MM.1S (cell line): ENCODE results near the gene GCNT3.
A peak's percentile ranks its signal among the peaks of the same experiment; 100 is the strongest.

Experiments
- DNase-seq: peaks from one replicate; pipeline ENCODE4 v3.0.0-alpha.2; 2015
- H2AFZ ChIP-seq: fragments of 300-600 bp; sonication (generic); 2 replicates; pipeline ENCODE4 v1.6.0; 2016; ENCODE audit warnings: antibody characterized with exemption, low read length
- H3F3A ChIP-seq: fragments of 300-600 bp; sonication (generic); 2 replicates; pipeline ENCODE4 v1.6.1; 2016; ENCODE audit warnings: mild to moderate bottlenecking, antibody characterized with exemption, low read length, moderate library complexity, mixed read lengths; ENCODE audit not compliant: insufficient read depth
- H3K27ac ChIP-seq: fragments of 300-600 bp; sonication (generic); 2 replicates; pipeline ENCODE4 v1.5.1; 2016; ENCODE audit warnings: mild to moderate bottlenecking, low read length
- H3K27me3 ChIP-seq: fragments of 300-600 bp; sonication (generic); replicated peaks from 2 replicates; pipeline ENCODE4 v1.6.0; 2016; ENCODE audit warnings: low read length; ENCODE audit not compliant: insufficient read depth
- H3K36me3 ChIP-seq: fragments of 300-600 bp; sonication (generic); replicated peaks from 2 replicates; pipeline ENCODE4 v1.6.1; 2016; ENCODE audit warnings: mild to moderate bottlenecking, low read length, mixed read lengths; ENCODE audit not compliant: insufficient read depth
- H3K4me1 ChIP-seq: fragments of 300-600 bp; sonication (generic); 2 replicates; pipeline ENCODE4 v1.6.1; 2016; ENCODE audit warnings: low read length, mixed read lengths
- H3K4me2 ChIP-seq: fragments of 300-600 bp; sonication (generic); 2 replicates; pipeline ENCODE4 v1.6.0; 2016; ENCODE audit warnings: low read depth, low read length
- H3K4me3 ChIP-seq: fragments of 300-600 bp; sonication (generic); 2 replicates; pipeline ENCODE4 v1.5.1; 2016; ENCODE audit warnings: low read length, mixed read lengths
- H3K79me2 ChIP-seq: fragments of 300-600 bp; sonication (generic); 2 replicates; pipeline ENCODE4 v1.6.1; 2016; ENCODE audit warnings: mixed run types, low read length, mixed read lengths
- H3K9ac ChIP-seq: fragments of 300-600 bp; sonication (generic); 2 replicates; pipeline ENCODE4 v1.6.1; 2016; ENCODE audit warnings: low read length, mixed read lengths
- H3K9me2 ChIP-seq: fragments of 300-600 bp; sonication (generic); replicated peaks from 2 replicates; pipeline ENCODE4 v1.6.1; 2016; ENCODE audit warnings: mild to moderate bottlenecking, low read length, mixed read lengths; ENCODE audit not compliant: insufficient read depth
- H3K9me3 ChIP-seq: fragments of 300-600 bp; sonication (generic); replicated peaks from 2 replicates; pipeline ENCODE4 v1.6.1; 2016; ENCODE audit warnings: mild to moderate bottlenecking, low read length, mixed read lengths; ENCODE audit not compliant: insufficient read depth
- H4K20me1 ChIP-seq: fragments of 300-600 bp; sonication (generic); 2 replicates; pipeline ENCODE4 v1.6.1; 2016; ENCODE audit warnings: mild to moderate bottlenecking, low read length, moderate library complexity, mixed read lengths; ENCODE audit not compliant: insufficient read depth
- EZH2 ChIP-seq: fragments of 300-600 bp; sonication (generic); optimal IDR thresholded peaks from 2 replicates; pipeline ENCODE3; 2017; ENCODE audit warnings: low read depth, mild to moderate bottlenecking, antibody characterized with exemption, low read length, mixed read lengths
- EZH2phosphoT487 ChIP-seq: fragments of 300-600 bp; sonication (generic); IDR thresholded peaks from 2 replicates; pipeline ENCODE4 v1.6.1; 2018; ENCODE audit warnings: antibody characterized with exemption, low read length
- TF ChIP-seq, protein P1 (sequence below): fragments of 300-600 bp; sonication (generic); IDR thresholded peaks from 2 replicates; pipeline ENCODE4 v1.5.1; 2016; ENCODE audit warnings: antibody characterized with exemption, low read length, mixed read lengths

Gene GCNT3

DNA sequence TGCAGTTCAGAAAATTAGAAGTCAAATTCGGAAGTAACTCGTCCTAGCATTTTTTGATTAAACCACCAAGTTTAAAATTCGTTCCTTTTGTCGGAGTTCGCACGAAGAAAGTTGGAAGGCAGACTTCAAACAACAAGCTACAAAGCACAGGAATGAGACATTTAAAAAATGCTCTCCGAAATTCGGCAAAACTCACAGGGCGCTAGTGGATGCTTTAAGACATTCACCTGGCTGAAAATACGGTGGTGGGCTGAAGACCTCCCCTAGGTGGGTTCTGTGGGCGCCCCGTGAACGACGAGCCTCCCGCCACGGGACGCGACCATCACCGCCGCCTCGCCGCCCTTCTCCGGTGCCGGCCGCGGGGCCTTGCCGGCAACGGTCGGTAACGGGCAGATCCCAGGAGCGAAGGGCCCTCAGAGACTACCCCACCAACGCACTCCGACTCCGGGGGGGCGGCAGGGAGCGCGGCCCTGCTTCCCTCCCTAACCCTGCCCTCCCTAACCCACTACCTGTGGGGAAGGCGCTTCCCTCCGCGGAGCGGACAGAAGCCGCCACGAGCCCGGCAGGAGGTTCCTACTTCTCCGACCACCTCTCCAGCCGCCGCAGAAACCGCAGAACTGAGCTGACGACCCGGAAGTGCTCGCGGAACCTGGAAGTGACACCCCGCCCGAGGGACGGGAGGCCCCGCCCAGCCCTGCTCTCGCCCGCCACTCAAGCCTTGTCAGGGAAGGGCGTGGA is 45.5 kb downstream of the GCNT3 start, which contains the start of gene GTF2A2:
TSS of gene GTF2A2 (minus strand) at position 619 of the 738 bp plus-strand sequence. CDS start 5,238 bp downstream, outside the sequence.
- peaks cover 7% of the 10 kb centered on the region for H3K4me1 ChIP-seq
- H3K4me2 ChIP-seq = peak within 1 kb of the TSS; percentile 76
- H3K9ac ChIP-seq = peak within 1 kb of the TSS; percentile 85
- H3K9me3 ChIP-seq = no peaks in the 10 kb centered on the region
- H4K20me1 ChIP-seq = 0 out of 2 replicates have a peak, but pooled peaks cover 3% of the 10 kb centered on the region
- peaks cover 51% of the 10 kb centered on the region for H3K79me2 ChIP-seq
- H3K27ac ChIP-seq = peak within 1 kb of the TSS; percentile 49; the same call in 1 of the 2 replicates
- peak within 1 kb of the TSS; percentile 92 for H3K4me3 ChIP-seq
- TF ChIP-seq EZH2phosphoT487 = no peak
- TF ChIP-seq, protein P1, sequence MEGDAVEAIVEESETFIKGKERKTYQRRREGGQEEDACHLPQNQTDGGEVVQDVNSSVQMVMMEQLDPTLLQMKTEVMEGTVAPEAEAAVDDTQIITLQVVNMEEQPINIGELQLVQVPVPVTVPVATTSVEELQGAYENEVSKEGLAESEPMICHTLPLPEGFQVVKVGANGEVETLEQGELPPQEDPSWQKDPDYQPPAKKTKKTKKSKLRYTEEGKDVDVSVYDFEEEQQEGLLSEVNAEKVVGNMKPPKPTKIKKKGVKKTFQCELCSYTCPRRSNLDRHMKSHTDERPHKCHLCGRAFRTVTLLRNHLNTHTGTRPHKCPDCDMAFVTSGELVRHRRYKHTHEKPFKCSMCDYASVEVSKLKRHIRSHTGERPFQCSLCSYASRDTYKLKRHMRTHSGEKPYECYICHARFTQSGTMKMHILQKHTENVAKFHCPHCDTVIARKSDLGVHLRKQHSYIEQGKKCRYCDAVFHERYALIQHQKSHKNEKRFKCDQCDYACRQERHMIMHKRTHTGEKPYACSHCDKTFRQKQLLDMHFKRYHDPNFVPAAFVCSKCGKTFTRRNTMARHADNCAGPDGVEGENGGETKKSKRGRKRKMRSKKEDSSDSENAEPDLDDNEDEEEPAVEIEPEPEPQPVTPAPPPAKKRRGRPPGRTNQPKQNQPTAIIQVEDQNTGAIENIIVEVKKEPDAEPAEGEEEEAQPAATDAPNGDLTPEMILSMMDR = no peak
- TF ChIP-seq EZH2 = no peak
- peak within 1 kb of the TSS; percentile 75 for H2AFZ ChIP-seq
- no peaks in the 10 kb centered on the region for H3K27me3 ChIP-seq
- DNase-seq = peak; percentile 96
- H3K9me2 ChIP-seq = no peaks in the 10 kb centered on the region
- peaks cover 2% of the 10 kb centered on the region for H3F3A ChIP-seq
- no peaks in the 10 kb centered on the region; the same call in 1 of the 2 replicates for H3K36me3 ChIP-seq

DNA sequence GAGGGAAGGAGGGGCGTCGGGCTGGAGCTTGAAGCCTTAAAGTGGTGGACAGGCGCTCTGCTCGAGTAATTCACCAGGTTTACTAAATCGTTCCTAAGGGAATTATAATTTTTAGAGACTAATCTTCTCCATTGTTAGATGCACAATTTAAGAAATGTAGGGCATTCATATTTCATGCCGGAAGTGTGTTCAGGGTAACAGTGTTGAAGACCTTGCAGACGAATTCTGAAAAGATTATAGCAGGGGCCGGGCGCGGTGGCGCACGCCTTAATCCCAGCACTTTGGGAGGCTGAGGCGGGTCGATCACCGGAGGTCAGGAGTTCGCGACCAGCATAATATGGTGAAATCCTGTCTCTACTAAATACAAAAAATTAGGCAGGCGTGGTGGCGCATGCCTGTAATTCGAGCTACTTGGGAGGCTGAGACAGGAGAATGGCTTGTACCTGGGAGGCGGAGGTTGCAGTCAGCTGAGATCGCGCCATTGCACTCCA is 46.1 kb downstream of the GCNT3 start:
- H3K27me3 ChIP-seq = no peaks in the 10 kb centered on the region
- no peaks in the 10 kb centered on the region for H3K36me3 ChIP-seq
- H2AFZ ChIP-seq = no peak overlapping the region; the same call in 1 of the 2 replicates
- no peak overlapping the region for H3K9ac ChIP-seq
- H4K20me1 ChIP-seq = 0 out of 2 replicates have a peak, but pooled peaks cover 3% of the 10 kb centered on the region
- DNase-seq = no peak
- H3K9me3 ChIP-seq = no peaks in the 10 kb centered on the region
- TF ChIP-seq, protein P1 = no peak
- TF ChIP-seq EZH2phosphoT487 = no peak
- no peak for TF ChIP-seq EZH2
- peak overlapping the region; percentile 49; the same call in 1 of the 2 replicates for H3K4me2 ChIP-seq
- peaks cover 46% of the 10 kb centered on the region for H3K79me2 ChIP-seq
- H3K9me2 ChIP-seq = no peaks in the 10 kb centered on the region
- H3K27ac ChIP-seq = no peak overlapping the region
- peaks cover 7% of the 10 kb centered on the region for H3K4me1 ChIP-seq
- peaks cover 2% of the 10 kb centered on the region for H3F3A ChIP-seq
- H3K4me3 ChIP-seq = peak overlapping the region; percentile 92

DNA sequence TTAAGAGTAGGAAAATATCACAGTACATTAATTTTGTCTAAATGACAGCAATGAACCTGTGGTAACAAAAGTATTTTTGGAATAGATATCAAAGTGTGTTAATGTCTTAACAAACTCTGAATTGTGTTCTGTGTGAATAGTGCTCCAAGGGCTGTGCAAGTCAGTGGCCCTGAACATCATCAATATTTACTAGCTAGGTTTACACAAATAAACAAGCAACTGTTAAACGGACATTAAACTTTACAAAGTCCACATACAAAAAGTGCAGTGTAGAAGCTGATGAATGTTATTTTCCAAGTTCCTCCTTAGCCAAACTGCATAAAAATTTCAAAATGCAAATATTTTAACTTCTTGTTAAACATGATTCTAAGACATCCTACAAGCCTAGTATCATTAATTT is 47.8 kb downstream of the GCNT3 start:
- no peak overlapping the region for H3K4me3 ChIP-seq
- H3K9me2 ChIP-seq = no peaks in the 10 kb centered on the region
- peaks cover 3% of the 10 kb centered on the region; the same call in 1 of the 2 replicates for H3K36me3 ChIP-seq
- H3K79me2 ChIP-seq = peaks cover 29% of the 10 kb centered on the region
- no peaks in the 10 kb centered on the region for H3K27me3 ChIP-seq
- H3K4me1 ChIP-seq = peaks cover 7% of the 10 kb centered on the region
- peaks cover 2% of the 10 kb centered on the region for H3F3A ChIP-seq
- H3K9ac ChIP-seq = no peak overlapping the region
- DNase-seq = no peak
- no peak for TF ChIP-seq EZH2phosphoT487
- no peak for TF ChIP-seq EZH2
- TF ChIP-seq, protein P1 = no peak
- no peaks in the 10 kb centered on the region for H3K9me3 ChIP-seq
- H3K4me2 ChIP-seq = no peak overlapping the region
- no peak overlapping the region for H2AFZ ChIP-seq
- no peaks in the 10 kb centered on the region for H4K20me1 ChIP-seq
- no peak overlapping the region for H3K27ac ChIP-seq
